HG02870 (cell line): Measurements from ENCODE around the gene CMAS.
"Not testable (repeated sequence)": the region's sequence is repeated elsewhere in the genome, so short reads cannot be mapped to it uniquely, and the experiment has no call there.

Source experiments
- ATAC-seq: cut with Tn5 transposase; IDR thresholded peaks from one replicate; pipeline ENCODE4 v1.9.1; 2021; ENCODE audit warnings: mild to moderate bottlenecking, moderate library complexity; ENCODE audit not compliant: unreplicated experiment

The CMAS gene

DNA sequence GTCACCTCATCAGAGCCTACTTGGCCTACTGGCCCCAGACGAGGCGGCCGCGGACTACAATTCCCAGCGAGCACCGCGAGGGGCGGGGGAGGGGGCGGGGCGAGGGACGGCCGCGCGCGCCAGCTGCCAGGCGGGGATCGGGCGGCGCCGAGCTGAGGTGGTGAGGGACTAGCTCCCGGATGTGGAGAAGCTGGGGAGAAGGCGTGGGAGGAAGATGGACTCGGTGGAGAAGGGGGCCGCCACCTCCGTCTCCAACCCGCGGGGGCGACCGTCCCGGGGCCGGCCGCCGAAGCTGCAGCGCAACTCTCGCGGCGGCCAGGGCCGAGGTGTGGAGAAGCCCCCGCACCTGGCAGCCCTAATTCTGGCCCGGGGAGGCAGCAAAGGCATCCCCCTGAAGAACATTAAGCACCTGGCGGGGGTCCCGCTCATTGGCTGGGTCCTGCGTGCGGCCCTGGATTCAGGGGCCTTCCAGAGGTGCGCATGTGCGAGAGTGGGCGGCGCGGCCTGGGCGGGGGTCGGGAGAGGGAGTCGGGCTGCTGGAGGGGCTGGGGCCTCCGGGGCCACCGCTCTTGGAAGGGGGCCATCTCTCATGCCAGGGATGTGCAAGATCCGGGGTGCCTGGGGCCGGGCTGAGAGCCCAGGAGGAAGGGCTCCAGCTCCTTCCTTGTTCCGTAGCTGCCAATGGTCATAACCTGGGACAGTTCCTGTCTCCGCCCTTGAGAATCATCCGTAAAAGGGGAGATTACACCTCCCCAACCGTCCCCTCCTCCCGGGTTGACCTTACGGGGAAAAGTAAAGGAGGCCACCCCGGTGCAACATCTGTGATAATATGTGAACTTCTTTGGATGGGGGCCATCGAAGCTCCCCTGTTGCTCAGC, at the start of gene CMAS:
CMAS (plus strand) TSS at position 129 of the 878 bp plus-strand sequence; CDS start at position 215, 86 bp downstream.
- ATAC-seq: peak; percentile 79

DNA sequence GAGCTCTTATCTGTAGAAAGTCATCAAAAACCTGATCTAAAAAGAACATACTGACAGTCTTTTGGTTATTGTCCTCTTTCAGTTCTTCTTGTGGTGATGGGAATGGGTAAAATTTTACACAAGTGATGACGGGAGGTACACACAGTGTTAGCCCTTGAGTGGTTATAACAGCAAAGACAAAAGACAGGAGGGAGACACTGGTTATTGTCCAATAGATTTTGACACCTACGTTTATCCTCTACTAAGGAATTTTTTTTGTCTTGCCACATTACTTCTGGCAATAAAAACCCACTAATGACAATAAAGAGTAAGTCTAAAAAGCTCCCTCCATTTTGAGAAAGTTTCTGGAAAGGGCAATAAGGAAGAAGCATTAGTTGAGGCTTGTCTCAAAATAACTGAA, 47.7 kb upstream of the CMAS start:
- ATAC-seq: no peak

DNA sequence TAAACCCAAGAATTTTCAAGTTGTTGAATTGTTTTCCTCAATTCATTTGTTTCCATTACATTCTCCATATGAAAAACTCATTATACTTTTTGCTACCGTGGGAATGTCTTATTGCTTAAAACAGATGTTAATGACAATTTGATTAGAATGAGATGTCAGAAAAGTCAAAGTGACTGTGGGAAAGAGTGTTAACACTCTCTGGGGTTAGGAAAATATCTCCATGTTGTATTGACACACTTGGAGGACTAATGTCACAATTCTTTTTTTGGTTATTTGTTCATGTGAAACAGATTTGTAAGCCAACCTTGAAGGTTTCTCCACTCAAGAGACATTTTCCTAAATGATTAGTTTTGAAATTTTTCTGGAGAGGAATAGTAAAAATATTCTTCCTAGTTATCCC, 47.2 kb upstream of the CMAS start:
- ATAC-seq: no peak

DNA sequence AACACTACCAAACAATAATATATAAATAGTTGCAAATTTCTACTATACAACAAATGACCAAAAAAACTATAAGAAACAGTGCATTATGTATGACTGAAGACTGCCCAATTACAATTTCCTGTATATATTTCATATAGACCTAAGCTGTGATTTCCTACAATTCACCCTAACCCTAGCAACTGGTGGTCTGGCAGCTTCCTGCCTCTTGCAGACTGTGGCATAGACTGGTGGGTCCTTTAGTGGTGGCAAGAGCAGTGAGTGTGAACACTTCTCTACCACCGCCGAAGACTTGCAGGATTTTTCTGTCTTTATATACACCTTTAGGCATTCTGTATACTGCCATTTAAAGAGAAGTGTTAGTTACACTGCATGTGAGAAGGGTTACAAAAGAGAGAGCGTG, 43.6 kb upstream of the CMAS start:
- no peak for ATAC-seq

DNA sequence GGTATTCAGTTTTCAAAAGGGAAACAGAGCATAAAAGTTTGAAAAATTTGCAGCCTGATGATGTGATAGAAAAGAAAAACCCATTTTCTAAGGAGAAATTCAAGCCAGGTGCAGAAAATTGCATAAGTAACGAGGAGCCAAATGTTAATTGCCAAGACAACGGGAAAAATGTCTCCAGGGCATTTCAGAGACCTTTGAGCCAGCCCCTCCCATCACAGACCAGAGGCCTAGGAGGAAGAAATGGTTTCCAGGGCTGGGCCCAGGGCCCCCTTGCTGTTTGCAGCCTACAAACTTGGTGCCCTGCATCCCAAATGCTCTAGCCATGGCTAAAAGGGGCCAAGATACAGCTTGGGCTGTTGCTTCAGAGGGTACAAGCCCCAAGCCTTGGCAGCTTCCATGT, 38.2 kb upstream of the CMAS start:
- ATAC-seq: not testable (repeated sequence)

DNA sequence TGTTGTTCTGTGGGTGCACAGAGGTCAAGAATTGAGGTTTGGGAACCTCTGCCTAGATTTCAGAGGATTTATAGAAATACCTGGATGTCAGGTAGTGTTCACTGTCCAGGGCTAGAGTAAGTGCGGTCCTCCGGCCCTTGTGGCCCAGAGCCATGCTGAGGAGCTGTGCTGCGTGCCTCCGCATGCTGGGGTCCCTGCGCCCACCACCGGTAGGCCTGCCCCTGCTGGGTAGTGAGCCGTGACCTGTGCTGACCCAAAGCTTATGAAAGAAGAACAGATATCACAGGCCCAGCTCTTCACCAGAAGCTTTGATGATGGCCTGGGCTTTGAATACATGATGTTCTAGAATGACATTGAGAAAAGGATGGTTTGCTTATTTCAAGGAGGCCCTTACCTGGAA, 37.8 kb upstream of the CMAS start:
- no peak for ATAC-seq

DNA sequence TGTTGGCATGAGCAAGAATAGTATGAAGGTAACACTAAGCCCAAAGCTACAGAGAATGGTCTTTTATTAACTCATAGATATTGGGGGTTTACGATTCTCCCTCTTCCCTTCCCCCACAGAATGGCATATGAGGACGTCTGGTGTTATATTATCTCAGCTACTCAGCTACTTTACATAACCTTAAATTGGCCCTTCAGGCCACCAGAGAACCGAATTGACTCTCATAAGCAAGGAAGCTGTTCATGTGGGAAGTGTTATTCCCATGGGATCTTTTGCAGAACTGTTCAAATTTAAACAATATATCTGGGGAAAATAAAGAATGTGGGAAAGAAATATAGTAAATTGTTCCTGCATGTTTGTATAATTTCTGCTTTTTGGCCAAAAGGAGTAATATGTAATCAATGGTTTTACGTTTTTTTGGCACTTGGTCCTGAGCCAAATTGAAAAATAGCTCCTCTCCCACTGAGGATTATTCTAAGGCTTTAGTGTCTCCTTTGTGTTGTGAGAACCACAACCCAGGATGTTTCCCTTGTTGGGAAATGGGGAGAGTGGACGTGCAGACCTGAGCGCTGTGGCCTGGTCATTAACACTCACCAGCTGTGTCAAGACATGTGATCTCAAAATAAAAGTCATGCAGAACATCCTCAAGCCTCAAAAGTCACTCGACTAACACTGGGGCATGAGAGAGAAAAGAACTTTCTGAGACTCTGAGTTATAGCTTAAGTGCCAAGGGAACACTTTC, 31.8 kb upstream of the CMAS start:
- ATAC-seq: no peak

DNA sequence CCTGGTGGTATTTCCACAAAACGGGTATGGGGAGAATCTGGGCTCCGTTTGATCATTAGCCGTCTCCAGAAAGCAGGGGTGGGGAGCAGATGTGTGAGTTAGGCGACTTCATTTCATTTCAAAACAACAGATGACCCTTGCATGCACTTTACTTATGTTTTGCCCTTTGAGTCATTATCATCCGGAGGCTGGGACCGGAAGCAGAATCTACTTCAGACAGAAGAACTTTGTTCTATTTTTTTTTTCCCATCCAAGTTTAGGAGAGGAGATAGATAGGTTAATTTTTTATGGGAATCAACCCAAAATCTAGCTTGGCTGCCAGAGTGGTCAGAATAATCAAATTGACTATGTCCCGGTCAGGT, 31.3 kb upstream of the CMAS start:
- no peak for ATAC-seq

DNA sequence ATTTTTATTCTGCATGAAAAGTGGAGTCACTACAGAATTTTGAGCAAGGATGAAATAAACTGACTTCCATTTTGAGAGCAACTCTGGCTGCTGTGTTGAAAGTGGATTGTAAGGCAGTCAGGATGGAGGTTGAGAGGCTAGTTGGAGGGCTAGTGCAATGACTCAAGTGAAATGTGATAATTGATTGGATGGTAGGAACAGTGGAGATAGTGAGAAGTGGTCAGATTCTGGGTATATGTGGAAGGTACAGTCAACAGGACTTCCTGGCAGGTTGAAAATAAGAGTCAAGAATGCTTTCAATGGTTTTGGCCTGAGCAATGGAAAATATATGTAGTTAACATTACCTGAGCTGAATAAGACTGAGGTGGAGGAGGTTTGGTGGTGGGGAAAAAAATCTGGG, 29.0 kb upstream of the CMAS start:
- no peak for ATAC-seq

DNA sequence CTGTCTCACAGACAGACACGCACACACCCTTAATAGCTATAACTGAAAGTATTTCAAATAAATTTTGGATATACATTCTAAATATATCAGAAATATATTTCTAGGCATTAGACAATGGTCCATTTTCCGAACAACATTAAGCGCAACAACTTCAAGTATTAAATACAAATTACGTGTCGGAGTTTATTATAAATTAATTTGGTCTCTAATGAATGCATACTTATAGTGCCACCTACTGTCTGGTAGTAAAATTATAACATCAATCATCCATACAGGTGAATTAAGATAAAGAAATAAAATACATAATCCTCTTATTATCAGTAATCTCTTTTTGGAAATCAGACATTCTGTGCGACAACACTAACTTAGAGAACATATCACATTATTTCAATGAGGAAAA, 27.2 kb upstream of the CMAS start:
- no peak for ATAC-seq

DNA sequence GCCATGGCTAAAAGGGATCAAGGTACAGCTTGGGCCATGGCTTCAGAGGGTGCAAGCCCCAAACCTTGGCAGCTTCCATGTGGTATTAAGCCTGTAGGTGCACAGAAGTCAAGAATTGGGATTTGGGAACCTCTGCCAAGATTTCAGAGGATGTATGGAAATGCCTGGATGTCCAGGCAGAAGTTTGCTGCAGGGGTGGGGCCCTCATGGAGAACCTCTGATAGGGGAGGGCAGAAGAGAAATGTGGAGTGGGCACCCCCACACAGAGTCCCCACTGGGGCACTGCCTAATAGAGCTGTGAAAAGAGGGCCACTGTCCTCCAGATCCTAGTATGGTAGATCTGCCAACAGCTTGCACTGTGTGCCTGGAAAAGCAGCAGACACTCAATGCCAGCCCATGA, 22.5 kb upstream of the CMAS start:
- not testable (repeated sequence) for ATAC-seq

DNA sequence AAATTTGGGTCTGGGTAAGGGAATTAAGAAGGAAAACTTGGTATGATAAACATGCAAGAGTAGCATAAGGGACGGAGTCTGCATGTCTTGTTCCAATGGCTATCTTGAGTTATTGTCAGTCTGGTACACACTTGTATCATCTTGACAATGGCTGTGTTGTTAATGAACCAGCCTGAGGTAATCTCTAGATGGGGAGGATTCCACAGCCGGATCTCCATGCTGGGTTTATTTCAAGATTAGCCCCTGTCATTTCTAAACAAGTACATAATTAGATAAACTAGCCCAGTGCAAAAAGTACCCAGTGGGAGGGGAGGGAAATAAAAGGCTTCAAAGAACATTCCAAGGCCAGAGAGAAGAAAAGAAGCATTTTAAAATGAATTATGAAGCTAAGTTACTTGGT, 16.5 kb upstream of the CMAS start:
- no peak for ATAC-seq

DNA sequence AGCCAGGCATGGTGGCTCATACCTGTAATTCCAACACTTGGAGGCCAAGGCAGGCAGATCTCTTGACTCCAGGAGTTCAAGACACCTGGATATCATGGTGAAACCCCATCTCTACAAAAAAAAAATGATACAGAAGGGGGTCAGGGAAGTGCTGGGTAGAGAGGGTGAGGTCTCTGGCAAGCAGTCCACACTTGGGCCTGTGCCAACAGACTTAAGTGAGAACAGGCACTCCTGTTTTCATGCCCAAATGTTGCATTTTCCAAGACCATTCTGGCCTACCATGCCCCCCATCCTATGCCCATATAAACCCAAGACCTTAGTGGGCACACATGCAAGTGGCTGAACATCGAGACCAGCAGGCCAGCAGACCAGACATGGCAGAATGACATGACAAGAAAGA, 16.0 kb upstream of the CMAS start:
- ATAC-seq: no peak

DNA sequence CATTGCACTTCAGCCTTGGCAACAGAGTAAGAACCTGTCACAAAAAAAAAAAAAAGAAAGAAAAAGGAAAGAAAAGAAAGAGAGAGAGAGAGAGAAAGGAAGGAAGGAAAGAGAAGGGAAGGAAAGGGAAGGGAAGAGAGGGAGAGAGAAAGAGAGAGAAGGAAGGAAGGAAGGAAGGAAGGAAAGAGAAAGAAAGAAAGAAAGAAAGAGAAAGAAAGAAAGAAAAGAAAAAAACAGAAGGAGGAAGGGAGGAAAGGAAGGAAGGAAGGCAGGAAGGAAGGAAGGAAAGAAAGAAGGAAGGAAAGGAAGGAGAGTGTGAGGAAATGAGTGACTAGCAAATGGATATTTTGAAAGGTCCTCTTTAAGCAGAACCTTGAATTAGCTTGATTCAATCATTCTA, 13.3 kb upstream of the CMAS start:
- no peak for ATAC-seq

DNA sequence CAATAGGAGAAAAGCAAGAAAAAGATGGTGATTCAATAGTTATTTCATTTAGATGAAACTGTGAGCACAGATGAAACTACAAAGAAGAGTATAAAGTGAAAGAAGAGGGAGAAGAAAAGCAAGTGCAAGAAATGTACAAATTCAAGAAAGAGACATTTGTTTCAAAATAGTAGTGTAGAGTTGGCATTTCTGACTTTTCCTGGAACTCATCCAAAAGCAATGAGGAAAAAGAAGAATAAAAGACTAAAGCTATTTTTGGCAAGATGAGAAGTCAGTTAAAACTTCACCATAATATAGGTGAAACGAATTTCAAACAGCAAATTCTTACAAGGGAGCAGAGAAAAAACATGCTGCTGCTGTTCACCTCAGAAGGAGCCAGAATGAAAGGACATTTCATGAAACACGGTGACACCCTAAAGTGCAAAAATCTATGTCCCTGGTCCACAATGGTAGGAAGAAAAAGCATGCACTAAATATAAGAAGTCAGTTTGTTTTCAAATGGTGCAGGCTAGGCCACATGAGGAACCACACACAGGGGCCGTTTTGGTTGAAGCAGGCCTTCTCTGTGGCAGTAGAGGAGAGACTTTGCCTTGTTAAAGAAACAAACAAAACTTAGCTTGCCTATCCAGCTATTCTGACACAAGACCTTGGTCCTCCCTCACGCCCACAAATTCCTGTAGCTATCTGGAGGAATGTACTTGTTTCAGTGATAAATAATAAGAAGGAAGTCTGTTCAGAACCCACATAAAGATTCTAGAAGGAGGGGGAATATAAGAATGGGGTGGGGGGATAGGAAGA, 11.1 kb upstream of the CMAS start:
- ATAC-seq: no peak

DNA sequence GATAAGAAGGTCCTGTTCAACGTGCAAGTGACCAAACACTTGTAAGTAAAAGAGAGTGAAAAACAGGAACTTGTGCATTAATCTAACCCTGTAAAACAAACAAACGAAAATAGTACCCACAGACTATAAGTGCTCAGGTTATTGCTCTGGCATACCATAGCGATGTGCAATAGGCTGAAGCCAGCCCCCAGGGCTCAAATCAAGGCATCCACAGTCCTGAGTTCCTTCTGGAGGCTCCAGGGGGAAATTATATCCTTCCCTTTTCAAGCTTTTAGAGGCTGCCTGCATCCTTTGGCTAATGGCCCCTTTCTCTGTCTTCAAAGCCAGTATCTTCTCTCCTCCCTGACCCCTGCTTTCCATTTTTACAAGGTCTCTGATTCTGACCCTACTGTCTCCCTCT, 8.1 kb upstream of the CMAS start:
- no peak for ATAC-seq

DNA sequence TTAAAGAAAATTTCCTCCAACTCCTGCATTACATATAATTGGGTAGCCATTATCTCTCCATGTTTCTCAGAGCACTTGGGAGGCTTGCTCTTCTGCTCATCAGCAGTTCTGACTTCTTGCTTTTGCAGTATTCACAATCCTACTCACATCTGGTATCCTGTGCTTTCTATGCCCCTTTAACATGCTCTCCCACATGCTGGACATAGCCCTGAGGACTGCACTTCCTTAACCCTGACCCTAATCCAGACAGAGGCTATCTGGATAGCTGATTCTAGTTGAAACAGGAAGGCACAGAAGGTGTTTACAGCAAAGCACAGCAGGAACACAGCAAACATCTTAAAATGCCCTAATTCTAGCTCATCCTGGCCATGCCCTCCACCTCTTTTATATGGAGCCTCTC, 7.3 kb upstream of the CMAS start:
- ATAC-seq: no peak

DNA sequence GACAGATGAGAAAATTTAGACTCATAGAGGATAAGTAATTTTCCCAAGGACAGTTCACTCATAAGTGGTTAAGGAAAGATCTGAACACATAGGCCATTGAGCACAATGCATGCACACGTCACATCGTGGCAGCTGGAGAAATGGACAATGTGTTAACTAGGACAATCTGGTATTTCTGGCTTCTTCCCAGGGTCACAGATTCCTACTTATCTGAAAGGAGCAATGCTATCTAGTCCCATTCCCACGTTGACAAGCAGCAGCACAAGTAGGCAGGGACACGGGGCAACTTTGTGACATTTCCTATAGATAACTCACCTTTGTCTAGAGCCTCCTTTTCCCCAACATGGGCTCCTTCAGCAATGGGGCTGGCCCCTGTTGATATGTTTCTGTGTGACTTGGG, 6.7 kb upstream of the CMAS start:
- no peak for ATAC-seq

DNA sequence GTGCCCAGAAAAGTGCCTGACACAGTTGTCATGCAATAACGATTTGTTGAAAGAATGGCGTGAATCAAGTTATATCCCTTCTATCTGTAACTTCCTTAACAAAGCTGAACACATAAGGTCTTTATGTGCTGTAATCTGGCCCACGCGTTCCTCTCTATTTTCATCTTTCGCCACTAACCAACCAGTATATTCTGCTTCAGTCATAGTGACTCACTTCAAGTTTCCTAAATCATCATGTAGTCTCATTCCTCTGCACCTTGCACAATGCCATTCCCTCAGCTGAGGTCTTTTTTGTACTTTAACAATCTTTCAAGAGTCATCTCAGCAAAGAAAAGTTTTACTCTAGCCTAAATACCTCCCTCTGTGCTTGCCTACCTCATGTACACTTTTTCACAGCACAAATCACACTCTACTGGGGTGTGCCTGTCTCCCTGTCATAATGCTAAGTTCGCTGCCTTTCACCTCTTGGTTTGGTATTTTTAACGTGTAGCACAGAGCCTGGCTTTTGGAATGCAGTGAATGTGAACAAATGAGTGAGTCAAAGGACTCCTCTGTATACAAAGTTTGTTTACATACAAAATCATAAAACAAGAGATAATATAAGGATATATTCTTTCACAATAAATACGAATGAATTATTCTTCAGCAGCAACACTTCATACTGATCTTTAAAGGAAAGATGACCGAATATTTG, 2.9 kb upstream of the CMAS start:
- no peak for ATAC-seq

DNA sequence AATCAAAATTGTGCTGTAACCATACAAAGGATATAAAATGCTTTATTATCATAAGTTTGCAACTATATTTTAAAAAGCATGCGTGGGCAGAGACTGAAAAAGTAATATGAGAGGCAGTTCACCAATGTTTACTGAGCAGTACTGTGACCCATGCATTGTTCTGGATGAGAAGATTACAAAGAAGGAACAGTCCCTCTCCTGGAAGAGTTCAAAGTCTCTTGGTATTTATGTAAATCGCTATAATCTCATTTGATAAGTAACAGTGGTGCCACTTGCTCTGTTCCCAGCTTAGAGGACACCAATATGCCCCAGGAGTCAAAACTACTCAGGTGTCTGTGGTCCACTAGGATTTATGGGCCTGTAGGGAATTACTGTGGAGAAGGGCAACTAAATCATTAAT, 2.1 kb upstream of the CMAS start:
- ATAC-seq: no peak

DNA sequence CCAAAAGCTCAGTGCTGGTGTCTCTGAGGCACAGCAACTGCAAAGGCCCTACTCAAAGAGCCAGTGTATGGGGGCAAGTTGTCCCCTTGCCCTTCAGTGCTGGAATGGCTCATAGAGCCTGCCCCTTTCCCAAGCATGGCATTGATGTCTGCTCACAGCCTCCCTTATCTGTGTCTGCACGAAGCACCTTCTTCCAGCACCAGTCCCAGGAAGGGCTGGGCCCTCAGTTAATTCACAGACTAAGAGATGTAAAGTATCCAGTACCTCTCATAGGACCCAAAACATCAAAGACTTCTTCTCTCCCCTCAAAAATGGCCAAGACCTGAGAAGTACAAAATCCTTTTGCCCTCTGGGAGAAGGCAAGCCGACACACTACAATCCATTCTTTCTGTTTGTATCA, 1.6 kb upstream of the CMAS start:
- no peak for ATAC-seq
